CD4-positive, alpha-beta T cell treated with Interleukin-15 for 1 hour (primary cell): ENCODE measurements around the gene FCN1.

ENCODE experiments used
- DNase-seq: peaks from one replicate; pipeline ENCODE4 v3.0.0-alpha.2; 2020

Gene FCN1

DNA sequence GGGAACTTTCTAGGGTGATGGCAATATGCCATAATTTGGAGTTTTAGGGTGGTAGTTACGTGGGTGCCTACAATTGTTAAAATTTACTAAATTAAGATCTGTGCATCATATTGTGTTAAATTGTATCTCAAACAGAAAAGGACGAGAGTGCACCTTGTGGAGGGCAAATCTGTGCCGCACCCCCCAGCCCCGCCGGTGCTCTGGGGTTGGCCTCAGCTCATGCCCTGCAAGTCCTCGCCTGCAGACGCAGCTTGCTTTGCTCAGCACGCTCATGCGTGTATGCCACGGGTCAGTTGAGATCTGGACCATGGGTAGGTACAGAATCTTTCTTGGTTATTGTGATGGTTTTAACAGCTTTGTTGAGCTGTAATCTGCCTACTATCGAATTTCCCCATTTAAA is 33.7 kb upstream of the FCN1 start:
- peak; percentile 7 for DNase-seq

DNA sequence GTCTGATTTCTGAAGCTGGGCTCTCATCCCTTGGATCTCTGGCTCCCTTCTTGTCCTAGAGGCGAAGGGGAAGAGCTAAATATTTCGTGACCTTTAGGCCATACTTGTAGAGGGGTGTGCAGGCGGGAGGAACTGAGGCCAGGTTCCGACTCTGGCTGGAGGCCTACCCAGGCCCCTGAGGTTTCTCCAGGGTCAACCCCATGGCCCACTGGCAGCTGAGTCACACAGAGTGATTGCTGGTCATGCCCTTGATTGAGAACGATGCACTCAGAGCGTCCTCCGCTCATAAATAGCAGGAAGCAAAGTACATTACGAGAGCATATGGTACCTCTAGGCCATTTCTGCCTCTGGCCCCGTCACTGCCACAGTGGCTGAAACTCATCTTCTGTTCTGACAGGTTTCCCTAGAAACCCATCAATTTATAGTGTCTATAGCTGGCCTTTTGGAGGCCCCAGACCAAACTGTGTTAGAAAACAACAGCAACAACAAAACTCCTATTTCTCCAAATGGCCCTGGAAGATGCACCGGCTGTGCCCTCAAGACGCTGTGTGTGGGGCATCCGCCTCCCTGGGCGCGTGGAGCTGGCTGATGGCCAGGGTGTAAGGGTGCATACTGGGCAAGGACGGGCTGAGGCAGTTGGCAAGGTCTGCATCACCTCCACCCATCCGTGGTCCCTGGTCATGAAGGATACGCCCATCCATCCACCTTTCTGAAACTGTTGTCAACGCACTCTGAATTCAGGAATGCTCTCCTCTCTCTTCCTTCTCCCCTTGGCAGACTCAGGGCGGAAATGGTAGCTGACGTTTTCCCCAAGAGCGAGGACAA is 32.9 kb upstream of the FCN1 start:
- no peak for DNase-seq

DNA sequence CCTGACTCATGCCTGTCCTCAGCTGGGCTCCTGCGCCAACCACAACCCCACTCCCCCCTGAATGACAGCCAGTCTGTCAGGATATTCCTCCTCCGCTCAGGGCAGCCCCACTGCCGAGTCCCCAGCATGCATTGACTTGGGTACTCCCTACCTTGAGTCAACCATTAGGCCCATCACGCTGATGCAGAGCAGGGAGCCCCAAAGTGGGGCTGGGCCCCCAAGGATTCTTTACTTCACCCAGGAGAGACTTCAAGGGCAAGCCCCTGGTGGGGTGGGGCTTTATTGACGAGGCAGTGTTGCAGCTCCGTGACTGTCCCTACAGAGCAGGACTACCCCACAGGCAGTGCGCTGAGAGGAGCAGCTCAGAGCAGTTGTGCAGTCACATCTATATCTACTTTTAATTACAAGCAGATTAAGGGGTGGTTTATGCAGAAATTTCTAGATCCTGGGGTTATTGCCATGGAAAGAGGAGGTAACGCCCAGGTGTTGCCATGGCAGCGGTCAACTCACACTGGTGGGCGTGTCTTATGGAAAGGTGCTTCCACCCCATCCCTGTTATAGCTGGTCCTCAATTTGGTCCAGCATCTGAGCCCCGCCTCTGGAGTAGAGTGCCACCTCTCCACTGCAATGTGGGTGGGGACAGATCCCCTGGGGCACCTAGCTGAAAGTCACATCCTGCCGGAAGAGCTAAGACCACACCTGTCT is 32.1 kb upstream of the FCN1 start:
- DNase-seq: no peak

DNA sequence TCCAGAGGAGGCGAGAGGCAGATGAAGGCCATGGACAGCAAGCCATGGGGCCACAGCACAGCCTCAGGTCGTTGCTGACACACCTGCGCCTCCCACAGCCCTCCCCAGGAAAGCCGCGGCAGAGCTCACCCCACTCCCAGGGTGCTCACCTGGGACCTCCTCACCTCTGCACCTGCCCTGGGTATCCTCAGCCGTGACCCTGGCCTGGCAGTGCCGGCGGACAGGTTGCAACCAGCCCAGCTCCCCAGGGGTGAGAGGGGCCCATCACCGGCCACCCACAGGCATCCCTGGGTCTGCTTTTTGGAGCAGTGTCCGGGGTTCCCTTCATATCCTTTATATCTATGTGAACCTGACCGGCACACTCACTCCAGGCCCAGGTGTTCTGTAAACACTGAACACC is 30.4 kb upstream of the FCN1 start:
- no peak for DNase-seq

DNA sequence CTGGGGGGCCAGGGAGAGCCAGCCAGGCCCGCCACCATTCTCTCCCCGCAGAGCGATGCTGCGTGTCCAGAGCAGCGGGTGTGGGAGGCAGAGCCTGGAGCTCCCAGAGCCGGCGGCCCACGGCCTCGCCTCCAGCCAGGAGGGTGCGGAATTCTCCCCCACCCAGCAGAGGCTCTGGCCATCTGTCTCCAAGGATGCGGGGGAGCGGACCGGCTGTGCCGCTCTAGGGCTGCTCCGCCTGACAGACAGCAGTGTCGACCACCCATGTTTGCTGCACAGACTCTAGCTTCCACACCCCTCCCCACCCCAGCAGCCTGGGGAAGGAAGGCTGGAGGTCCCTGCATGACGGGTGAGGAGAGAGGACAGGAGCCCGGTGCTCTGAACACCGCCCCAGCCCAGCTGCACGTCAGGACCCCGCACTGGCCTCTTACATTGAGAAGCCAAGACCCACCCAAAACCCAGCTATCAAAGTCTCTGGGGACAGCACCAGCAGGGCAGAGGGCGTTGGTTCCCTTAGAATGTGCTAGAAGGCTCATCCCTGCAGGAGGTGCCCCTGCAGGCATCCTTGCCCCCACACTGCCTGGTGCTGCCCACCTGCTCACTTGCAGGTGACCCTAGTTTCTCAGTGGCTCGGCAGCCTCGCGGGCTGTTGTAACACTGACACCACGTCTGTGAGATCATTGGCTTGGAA is 29.7 kb upstream of the FCN1 start:
- no peak for DNase-seq

DNA sequence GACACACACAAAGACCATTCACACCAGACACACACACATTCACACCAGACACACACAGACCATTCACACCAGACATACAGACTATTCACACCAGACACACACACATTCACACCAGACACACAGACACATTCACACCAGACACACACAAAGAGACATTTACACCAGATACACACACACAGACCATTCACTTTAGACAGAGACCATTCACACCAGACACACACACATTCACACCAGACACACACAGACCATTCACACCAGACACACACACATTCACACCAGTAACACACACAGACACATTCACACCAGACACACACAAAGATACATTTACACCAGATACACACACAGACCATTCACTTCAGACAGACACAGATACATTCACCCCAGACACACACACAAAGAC is 29.0 kb upstream of the FCN1 start:
- no peak for DNase-seq

DNA sequence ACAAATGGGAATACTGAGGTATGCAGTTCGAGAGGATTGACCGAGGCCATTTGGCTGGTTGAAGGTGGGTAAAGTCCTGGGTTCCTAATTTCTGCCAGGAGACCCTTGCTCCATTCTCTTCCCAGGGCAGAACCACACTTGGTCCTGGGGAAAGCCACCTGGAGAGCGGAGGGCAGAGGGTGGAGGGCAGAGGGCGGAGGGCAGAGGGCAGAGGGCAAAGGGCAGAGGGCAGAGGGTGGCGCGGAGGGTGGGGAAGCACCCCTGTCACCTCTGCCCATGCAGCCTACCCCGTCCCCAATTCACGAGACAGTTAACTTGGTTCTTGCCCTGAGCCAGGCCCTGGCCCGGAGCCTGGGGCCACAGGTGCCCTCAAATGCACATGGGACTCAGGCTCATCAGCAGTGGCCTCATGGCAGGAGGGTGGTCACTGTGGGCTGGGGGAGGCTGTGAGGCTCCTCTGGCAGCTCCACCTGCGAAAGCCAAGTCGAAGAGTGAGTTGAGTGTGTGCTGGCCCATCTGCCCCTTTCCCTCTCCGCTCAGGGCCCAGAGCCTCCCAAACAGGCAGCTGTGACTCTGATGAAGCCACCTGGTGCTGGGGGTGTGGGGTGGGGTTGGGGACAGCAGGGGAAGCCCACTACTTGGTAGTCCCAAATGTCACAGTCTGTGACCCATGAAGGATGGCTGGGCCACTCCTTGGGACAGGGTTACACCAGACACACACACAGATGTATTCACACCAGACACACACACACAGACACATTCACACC is 28.0 kb upstream of the FCN1 start:
- DNase-seq: no peak

DNA sequence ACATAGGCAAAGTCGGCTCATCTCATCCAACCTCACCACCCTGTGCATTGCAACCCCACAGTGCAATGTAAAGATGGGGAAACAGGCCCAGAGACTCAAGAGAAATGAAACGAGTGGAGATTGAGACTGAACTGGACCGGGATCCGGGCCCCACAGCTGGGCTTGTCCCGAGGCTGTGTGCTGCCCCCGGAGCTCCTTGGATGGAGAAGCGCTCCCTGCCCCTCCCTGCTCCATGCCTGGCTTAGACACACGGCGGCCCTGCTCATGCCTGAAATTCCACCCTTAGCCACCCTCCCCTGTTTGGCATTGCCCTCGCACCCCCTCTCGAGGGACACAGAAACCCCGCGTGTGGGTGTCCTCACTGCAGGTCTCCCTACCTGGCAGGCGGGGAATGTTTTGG is 27.2 kb upstream of the FCN1 start:
- no peak for DNase-seq

DNA sequence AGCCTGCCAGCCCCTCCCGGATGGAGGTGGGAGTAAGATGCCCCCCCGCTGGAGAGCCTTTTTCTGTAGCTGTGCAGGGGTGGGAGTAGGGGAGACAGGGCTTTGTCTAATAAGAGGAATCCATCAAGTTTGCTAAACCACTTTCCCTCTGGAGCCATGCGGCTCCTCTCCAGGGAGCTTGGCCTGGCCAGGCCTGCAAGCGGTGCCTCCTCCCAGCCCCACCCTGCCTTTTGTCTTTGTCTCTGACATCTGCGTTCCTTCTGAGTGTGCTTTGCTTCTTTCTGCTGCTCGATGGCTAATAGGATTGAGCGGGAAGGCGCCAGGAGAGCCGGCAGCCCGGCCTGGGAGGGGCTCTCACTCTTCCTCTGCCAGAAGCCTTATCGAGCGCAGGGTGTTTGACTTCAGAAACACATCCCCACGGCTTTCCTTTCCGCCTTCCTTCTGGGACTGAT is 26.7 kb upstream of the FCN1 start:
- no peak for DNase-seq

DNA sequence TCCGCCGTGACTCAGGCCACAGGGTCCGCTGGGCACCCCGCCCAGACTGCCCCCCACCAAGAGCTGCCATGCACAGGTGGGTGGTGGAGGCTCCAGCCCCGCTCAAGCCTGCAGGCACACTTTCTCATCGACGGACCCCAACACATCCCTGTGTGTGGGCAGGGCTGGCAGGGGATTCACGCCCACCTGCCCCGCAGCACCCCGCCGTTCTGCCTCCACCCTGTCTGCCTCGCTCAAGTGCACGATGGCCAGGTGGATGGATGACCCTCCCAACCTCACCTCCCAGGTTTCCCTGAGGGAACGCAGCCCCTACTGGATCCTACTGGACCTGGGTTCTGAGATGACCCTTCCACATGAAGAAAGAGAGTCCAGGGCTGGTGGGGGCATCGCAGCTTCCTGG is 26.1 kb upstream of the FCN1 start:
- no peak for DNase-seq

DNA sequence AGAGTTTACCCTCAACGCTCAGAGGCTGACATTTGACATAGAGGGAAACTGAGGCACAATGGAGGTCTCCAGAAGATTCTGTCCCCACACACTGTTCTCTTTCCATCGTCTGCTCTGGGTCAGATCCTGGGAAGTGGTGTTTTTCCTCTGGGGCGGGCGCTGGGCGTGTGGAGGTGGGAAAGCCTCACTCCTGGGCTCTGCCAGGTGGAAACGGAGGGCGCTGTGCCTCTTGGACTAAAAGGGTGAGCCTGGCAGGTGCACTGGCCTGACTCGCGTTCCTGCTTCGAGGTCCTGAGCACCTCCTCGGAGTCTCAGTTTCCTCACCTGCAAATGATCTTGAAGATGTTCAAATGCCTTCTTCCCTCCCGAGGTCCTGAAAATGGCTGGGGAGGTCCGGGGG is 25.7 kb upstream of the FCN1 start:
- no peak for DNase-seq

DNA sequence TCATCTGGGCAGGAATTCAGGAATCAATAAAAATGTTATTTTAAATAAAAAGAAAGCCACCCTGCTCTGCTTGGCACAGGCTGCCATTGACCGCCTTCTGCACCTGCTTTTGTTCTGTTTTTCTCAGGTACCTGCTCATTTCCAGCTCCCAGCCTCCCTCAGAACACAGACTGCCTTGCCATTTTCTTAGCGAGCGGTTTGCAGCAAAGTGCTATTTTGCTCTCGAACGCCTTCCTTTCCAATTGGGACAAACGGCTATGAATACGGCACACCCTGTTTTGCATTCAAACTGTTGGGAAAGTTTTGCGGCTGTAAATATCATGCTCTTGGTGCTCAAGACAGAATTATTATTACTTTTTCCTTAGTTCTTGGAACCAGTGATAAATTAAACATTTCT is 25.1 kb upstream of the FCN1 start:
- no peak for DNase-seq

DNA sequence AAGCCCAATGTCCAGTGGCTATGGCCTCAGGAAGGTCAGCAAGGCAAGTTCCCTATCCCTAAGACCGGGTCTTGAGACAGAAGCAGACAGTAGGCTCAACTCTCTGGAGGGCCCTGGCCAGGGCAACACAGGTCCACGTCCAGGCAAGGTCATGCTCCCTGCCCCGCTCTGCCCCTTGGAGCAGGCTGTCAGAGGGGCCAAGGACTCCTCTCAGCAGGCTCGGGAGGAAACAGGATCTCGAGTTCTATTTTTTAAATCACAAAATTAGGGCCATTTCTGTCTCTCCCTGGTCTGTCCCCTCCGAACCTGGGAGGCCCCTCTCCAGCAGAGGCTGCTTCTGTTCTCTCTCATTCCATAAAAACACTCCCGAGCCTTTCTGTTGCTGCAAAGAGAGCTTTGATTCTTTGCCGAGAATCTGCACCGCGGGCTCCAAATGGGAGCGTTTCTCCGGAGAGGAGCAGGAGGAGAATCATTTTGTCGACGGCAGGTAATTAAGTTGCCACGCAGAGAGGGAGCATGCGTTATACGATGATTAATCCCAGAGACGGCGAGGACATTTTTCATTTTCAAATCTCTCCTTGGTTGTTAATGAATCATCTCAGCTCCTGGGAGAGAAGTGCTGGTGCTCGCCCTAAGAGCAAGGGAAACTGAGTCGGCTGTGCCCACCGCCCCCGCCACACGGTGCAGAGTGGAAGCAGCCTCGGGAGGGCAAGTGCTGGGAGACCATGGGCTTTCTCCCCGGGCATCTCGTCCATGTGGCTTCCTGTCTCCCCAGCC is 24.5 kb upstream of the FCN1 start:
- no peak for DNase-seq

DNA sequence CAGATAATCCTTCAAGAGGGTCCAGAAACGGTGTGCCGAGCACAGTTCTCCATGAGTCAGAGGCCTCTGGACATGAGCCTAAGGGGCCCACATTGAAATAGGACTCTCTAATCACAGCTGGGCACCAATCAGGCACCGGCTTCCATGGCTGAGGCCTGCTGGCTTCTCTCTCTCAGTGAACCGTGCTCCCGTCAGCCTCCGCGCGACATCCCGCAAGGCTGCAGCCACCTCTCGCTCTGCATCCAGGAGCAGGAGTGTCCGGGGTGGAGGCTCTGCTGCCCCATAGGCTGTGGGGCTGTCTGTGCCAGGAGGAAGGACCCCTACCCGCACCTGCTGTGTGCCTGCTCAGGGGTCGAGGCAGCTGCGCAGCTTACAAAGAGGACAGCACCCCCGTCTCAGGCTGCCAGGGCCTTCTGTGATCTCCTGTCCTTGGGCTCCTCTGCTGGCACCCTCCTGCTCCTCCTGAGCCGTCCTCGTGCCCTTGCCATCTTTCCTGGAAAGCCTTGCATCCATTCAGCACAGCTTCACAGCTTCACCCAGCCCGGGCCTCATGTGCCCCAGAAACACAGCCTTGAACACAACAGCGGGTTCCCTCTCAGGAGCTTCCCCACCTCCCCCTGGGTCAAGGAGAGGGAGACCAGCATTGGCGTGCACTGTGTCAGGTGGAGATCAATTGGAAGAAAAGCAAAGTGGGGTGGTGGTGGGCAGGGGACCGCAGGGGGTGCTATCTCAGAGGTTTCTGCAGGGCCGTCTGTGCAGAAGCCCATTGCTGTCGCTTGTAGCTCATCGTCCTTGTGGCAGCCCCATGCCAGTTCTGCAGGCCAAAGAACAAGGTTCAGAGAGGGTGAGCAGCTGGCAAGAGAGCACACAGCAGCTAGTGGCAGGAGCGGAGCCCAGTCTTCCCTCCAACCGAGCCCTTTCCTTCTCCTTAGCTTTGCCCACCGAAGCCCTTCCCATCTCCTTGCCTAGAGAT is 22.8 kb upstream of the FCN1 start:
- no peak for DNase-seq

DNA sequence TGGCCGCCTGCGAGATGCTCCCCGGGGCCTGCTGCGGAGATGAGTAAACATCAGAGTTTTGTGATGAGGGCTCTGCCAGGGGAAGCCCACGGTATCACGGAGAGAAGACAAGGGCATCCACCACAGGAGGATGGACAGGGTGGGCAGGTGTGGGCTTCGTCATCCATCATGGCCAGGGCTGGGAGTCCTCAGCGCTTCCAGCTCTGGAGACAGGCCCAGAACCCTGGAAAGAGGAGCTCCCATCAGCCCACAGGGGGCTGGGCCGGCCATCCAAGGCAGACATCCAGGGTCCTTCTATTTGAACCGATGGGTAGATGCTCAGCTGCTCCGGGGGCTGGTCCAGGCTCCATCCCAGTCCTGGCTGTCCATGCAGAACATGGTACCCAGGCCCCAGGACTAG is 22.1 kb upstream of the FCN1 start:
- DNase-seq: no peak

DNA sequence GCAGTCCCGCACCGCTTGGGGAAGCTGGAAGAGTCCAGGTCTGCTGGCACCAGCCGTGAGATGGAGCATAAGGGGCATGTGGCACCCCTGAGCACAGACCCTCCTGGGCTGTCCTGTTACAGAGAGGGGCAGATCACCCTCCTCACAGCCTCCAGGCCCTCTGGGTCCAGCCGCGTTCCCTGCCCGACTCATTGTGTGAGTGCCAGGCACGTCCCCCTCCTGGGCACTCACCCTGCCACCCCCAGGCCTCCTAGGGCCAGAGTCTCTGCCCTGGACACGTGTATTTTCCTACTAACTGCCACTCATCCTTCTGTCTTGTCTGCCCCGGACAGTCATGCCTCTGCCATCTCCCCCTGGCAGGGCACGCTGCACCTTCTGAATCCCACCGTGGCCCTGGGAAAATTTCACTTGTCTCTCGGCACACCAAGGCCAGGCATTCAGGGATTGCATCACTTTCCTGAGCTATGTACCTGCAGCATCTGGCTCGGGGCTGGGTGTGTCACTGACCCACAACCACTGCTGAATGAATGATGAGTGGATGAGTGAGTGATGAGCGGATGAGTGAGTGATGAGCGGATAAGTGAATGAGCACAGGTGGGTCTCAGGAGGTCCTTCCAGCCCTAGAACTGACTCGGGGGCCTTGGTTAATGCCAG is 21.5 kb upstream of the FCN1 start:
- no peak for DNase-seq

DNA sequence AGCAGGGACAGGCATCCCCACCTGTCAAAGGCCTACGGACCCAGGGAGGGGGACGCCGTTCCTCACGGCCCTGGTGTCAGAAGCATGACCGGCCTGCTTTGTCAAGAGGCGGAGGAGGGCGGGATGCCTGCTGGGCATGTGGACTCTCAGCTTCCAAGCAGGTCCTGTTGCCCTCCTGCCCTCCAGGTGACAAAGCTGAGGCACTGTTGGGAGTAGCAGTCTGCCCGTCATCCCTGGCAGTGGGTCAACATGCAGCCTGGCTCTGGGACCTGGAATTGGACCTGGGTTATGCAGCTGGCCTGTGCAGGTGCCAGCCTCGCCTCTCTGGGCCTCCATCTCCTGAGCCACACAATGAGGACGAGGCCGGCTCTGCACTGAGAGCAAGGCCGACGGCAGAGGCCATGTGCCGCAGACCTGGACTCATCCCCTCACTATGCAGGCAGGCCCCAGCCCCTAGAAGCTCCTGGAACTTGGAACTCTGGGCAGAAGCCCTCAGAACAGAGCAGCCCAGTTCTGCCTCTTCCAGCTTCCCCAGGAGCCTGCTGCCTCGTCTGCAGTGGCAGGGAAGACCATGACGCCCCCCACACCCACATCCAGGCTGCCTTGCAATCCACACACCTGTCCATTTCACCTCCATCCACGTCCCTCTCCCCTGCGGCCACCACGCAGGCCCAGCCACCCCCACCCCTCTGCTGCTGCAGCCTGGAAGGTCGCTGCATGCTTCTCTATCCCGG is 20.8 kb upstream of the FCN1 start:
- DNase-seq: no peak

DNA sequence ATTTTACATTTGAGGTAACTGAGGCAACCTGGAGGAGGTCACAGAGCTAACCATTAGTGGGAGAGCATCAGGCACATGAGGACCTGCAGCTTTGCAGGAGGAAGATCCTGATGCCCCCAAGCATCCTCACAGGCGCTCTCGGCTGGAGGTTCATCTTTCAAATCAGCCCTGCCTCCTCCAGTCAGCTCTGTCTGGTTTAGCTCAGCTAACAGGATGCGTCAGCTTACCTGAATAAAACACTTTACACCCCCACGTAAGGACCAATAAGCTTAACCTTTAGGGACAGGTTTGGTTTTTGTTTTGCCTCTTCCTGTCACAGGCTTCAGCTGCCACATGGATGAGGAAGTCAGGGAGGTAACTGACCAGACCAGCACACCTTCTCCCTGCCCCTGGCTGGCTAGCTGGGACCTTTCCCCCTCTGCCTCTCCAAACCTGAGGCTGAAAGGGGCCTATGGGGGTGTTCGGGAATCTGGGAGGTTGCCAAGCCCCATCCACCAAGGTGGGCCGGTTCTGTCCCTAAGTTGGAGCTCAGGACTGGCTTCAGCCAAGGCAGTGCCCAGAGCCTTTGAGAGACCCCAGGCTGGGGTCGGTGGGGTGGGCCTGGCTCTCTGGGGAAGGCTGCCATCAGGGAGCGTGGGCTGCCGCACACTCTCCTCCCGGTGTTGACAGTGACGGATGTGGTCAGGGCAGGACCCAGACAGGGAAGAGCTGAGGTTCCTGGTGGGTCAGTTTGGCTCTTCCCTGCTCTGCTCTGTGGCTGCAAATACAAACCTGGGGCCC is 20.0 kb upstream of the FCN1 start:
- no peak for DNase-seq

DNA sequence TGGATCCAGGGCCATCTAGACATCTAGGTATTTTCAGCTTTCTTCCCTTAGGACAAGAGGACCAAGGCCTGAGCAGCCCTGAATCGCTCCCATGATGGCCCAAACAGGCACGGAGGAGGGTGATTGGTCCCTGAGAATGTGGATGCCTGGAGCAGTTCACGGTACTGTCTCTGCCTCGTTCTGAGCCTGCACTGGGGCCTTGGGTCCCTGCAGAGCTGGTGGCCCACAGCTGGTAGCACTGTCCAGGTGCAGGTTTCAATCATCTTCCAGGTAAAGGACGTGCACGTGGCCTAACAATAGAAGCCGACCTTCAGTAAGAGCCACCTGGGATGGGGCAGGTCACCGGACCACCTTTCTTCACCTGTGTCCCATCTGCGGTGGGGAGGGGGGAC is 19.4 kb upstream of the FCN1 start:
- DNase-seq: no peak
